ENCODE measurements around the gene SMIM35.

DNA sequence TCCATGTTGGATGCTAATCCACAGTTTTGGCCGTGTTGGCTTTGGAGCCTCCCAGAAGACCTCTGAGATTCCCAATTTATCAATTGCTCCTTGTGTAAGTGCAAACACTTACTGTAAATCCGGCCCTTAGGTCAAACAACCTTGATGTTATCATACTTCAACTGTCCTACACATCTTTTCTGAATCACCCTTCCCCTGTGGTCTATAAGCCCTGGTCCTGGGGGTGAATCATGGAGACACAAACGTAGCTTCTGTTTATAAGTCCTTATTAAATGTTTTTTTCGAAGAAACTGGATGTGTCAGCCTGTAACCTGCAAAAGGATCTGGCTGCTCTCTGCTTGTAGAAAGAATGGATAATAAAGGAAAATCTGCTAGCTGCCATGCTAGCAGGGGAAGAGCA, 102.3 kb downstream of the SMIM35 start:
- TF ChIP-seq, protein P1, sequence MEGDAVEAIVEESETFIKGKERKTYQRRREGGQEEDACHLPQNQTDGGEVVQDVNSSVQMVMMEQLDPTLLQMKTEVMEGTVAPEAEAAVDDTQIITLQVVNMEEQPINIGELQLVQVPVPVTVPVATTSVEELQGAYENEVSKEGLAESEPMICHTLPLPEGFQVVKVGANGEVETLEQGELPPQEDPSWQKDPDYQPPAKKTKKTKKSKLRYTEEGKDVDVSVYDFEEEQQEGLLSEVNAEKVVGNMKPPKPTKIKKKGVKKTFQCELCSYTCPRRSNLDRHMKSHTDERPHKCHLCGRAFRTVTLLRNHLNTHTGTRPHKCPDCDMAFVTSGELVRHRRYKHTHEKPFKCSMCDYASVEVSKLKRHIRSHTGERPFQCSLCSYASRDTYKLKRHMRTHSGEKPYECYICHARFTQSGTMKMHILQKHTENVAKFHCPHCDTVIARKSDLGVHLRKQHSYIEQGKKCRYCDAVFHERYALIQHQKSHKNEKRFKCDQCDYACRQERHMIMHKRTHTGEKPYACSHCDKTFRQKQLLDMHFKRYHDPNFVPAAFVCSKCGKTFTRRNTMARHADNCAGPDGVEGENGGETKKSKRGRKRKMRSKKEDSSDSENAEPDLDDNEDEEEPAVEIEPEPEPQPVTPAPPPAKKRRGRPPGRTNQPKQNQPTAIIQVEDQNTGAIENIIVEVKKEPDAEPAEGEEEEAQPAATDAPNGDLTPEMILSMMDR (conservative IDR thresholded peaks at IDR 0.05) = no peak
- TF ChIP-seq EZH2 (IDR thresholded peaks at IDR 0.05; ENCODE audit: low read depth) = no peak

Measured in PC-9 (cell line).